T-helper 1 cell treated with Interleukin-12 subunit alpha and Interleukin-12 subunit beta and Interleukin-4 antibody, amounts not matched to agents 30 μg/mL and 1 μg/mL, for 36 hours (primary cell): ENCODE measurements around the gene ABHD17A.

Source experiments
- H3K27ac Mint-ChIP-seq: one replicate; pipeline ENCODE4 v1.8.0; 2021; ENCODE audit warnings: mild to moderate bottlenecking, mixed read lengths
- H3K27me3 Mint-ChIP-seq: one replicate; pipeline ENCODE4 v1.8.0; 2021; ENCODE audit warnings: low read depth, mixed read lengths
- H3K36me3 Mint-ChIP-seq: one replicate; pipeline ENCODE4 v1.8.0; 2021; ENCODE audit warnings: low read depth, mixed read lengths
- H3K4me1 Mint-ChIP-seq: one replicate; pipeline ENCODE4 v1.8.0; 2021; ENCODE audit warnings: low read depth, mixed read lengths
- H3K4me3 Mint-ChIP-seq: one replicate; pipeline ENCODE4 v1.8.0; 2021; ENCODE audit warnings: mild to moderate bottlenecking, moderate library complexity, mixed read lengths
- H3K9me3 Mint-ChIP-seq: one replicate; pipeline ENCODE4 v1.8.0; 2021; ENCODE audit warnings: mixed read lengths

Gene ABHD17A

DNA sequence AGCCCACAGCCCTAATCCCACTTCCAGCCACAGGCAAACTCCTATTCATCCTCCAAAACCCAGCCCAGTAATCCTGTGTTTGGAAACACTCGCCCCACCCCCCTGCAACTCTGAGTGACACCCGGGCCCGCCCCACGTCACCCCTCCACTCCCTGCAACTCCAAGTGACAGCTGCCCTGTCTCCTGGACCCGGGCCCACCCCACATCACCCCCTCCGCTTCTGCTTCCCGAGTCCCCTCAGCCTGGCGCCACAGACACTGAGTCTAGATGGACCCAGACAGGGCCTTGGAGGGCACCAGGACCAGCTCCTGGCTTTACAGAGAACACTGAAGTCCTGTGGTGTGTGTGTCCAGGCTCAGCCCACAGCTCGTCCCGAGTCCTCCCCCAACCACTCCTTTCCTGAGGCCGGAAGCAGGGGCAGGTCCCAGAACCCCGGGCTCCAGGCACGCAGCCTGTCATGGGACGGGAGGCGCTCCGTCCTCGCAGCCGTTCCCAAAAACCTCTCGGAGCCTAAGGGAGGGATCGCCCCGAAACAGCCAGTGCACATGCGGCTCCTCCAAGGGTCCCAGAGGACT lies 44.7 kb downstream of the ABHD17A start:
- Mint-ChIP-seq H3K4me3 (no peak overlapping the region), H3K27ac (no peak overlapping the region), H3K9me3 (no peaks in the 10 kb centered on the region), H3K27me3 (no peaks in the 10 kb centered on the region), H3K4me1 (peaks cover 9% of the 10 kb centered on the region), H3K36me3 (no peaks in the 10 kb centered on the region)

DNA sequence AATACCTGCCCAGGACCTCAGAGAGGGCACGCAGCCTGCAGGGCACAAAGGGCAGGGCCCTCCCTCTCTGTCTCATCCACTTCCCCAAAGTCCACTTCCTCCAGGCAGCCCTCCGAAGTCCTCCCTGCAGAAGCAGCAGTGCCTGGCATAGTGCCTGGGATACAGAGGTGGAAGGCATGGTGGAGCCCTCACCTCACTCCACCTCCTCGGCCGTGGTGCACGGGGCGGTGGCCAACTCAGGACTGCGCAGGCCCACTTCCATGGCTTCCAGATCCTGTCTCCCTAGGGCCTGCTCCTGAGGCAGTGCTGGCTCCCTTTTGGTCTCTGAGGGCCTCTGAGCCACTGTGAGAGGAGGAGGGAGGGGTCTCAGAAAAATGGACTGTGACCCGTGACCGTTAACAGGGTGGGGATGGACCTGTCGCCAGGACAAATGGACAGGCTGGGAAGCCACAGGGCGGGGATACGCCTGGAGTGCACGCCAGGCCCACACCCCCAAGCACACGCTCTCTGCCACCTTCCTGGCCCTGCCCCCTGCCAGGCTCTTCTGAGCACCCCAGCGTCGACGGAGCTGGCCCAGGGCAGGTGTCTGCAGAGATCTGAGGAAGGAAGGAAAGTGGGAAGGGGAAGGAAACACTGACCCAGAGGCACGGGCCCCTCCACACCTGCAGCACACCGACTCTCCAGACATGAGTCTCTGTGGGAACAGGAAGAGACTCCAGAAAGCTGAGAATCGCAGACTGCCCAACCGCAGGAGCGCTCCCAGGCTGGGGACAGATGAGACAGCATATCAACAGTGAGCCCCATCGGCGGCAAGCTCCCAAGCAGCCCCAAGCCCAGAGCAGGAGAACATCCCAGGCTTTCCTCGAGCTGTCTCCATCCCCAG lies 45.4 kb downstream of the ABHD17A start:
- Mint-ChIP-seq H3K4me3 (no peak overlapping the region), H3K27ac (no peak overlapping the region)

DNA sequence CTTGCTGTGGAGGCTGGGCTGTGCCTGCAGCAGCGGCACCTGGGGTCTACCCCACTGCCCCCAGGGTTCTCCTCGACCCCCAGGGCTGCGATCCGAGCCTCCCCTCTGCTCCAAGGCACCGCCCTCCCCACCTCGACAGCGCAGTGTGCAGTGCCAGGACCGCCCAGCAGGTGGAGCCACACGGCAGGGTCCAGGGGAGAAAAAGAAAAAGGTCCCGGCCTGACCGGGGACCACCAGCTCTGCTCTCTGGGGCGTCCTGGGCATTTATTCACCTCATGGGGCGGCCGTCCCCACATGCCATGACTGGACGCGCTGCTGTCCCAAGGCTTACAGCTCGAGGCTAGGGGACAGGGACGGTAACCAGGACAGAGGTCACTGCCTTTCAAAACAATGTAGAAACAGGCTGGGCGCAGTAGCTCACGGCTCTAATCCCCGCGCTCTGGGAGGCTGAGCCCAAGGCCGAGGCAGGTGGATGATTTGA lies 47.6 kb downstream of the ABHD17A start:
- no peak overlapping the region for H3K4me3 Mint-ChIP-seq
- no peaks in the 10 kb centered on the region for H3K27me3 Mint-ChIP-seq
- no peak overlapping the region for H3K27ac Mint-ChIP-seq
- H3K36me3 Mint-ChIP-seq: no peaks in the 10 kb centered on the region
- no peaks in the 10 kb centered on the region for H3K9me3 Mint-ChIP-seq
- peaks cover 9% of the 10 kb centered on the region for H3K4me1 Mint-ChIP-seq

More for the DNA sequence above, 45.4 kb downstream of the ABHD17A start:
- H3K9me3 Mint-ChIP-seq: no peaks in the 10 kb centered on the region
- H3K36me3 Mint-ChIP-seq: no peaks in the 10 kb centered on the region
- H3K4me1 Mint-ChIP-seq: peaks cover 9% of the 10 kb centered on the region
- no peaks in the 10 kb centered on the region for H3K27me3 Mint-ChIP-seq

GRCh38 chr19:1837222-1837565 lies 48.1 kb downstream of the ABHD17A start:
- no peaks in the 10 kb centered on the region for H3K27me3 Mint-ChIP-seq
- no peak overlapping the region for H3K4me3 Mint-ChIP-seq
- no peaks in the 10 kb centered on the region for H3K9me3 Mint-ChIP-seq
- H3K27ac Mint-ChIP-seq: no peak overlapping the region
- H3K36me3 Mint-ChIP-seq: no peaks in the 10 kb centered on the region
- H3K4me1 Mint-ChIP-seq: peaks cover 8% of the 10 kb centered on the region

DNA sequence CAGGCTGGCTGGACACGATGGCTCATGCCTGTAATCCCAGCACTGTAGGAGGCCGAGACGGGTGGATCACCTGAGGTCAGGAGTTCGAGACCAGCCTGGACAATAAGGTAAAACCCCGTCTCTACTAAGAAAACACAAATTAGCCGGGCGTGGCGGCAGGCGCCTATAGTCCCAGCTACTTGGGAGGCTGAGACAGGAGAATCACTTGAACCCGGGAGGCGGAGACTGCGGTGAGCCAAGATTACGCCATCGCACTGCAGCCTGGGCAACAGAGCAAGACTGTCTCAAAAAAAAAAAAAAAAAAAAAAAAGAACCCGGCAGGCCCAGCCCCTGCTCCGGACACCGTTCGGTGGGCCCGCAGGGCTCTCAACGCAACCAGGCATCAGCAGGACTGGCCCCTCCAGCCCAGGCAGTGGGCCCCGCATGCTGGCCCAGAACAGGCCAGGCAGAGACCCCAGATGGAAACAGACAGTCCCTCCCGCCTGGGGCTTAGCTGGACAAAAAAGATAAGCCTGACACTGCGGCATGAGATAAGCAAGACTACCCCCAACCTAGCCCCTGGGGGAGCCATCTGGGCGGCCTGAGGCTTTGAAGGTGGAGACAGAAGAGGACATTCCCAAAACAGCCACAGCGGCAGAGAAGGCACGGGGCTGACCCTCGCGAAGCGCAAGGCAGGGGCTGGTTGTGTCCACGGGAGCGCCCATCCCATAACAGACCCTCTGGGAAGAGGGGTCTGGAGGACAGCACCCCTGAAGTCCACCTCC lies 48.7 kb downstream of the ABHD17A start:
- peaks cover 8% of the 10 kb centered on the region for H3K4me1 Mint-ChIP-seq
- no peak overlapping the region for H3K4me3 Mint-ChIP-seq
- no peaks in the 10 kb centered on the region for H3K27me3 Mint-ChIP-seq
- no peaks in the 10 kb centered on the region for H3K36me3 Mint-ChIP-seq
- H3K9me3 Mint-ChIP-seq: no peaks in the 10 kb centered on the region
- H3K27ac Mint-ChIP-seq: no peak overlapping the region

DNA sequence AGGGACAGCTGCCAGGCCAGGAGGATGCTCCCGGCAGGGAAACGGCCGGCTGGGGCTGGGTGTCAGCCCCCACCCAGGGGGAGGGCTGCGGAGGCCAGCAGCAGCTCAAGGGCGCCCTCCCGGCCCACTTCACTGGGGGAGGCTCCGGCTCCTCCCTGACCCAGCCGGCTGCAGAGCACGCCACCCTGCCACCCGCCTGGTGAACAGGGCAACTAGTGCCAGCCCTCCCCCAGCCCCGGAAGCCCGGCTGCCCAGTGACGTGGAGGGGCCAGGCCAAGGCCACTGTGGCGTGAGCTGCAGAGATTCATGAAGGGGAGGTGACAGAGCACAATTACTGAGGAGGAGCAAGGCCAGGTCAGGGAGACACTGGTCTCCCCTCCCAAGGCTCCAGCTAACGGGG lies 51.8 kb downstream of the ABHD17A start:
- Mint-ChIP-seq H3K9me3 (no peaks in the 10 kb centered on the region), H3K4me3 (no peak overlapping the region), H3K36me3 (peaks cover 2% of the 10 kb centered on the region), H3K27ac (no peak overlapping the region), H3K4me1 (peaks cover 4% of the 10 kb centered on the region), H3K27me3 (no peaks in the 10 kb centered on the region)

GRCh38 chr19:1832046-1832663 lies 53.1 kb downstream of the ABHD17A start:
- H3K4me3 Mint-ChIP-seq: no peak overlapping the region
- H3K27me3 Mint-ChIP-seq: no peaks in the 10 kb centered on the region
- H3K36me3 Mint-ChIP-seq: peaks cover 2% of the 10 kb centered on the region
- no peak overlapping the region for H3K27ac Mint-ChIP-seq
- H3K9me3 Mint-ChIP-seq: no peaks in the 10 kb centered on the region
- H3K4me1 Mint-ChIP-seq: peaks cover 4% of the 10 kb centered on the region

- Mint-ChIP-seq H3K9me3 (no peaks in the 10 kb centered on the region), H3K4me3 (no peak overlapping the region), H3K4me1 (peaks cover 2% of the 10 kb centered on the region), H3K36me3 (peaks cover 4% of the 10 kb centered on the region), H3K27me3 (no peaks in the 10 kb centered on the region), H3K27ac (no peak overlapping the region)
These were observed 54.3 kb downstream of the ABHD17A start for GRCh38 chr19:1830978-1831377.

- Mint-ChIP-seq H3K4me3 (no peak overlapping the region), H3K27ac (no peak overlapping the region), H3K27me3 (no peaks in the 10 kb centered on the region), H3K36me3 (peaks cover 6% of the 10 kb centered on the region), H3K4me1 (peaks cover 1% of the 10 kb centered on the region), H3K9me3 (no peaks in the 10 kb centered on the region)
These were observed 54.7 kb downstream of the ABHD17A start for GRCh38 chr19:1830568-1830967.

- H3K9me3 Mint-ChIP-seq: no peaks in the 10 kb centered on the region
- H3K36me3 Mint-ChIP-seq: peaks cover 6% of the 10 kb centered on the region
- no peak overlapping the region for H3K4me3 Mint-ChIP-seq
These were observed 55.3 kb downstream of the ABHD17A start for GRCh38 chr19:1829958-1830357.

DNA sequence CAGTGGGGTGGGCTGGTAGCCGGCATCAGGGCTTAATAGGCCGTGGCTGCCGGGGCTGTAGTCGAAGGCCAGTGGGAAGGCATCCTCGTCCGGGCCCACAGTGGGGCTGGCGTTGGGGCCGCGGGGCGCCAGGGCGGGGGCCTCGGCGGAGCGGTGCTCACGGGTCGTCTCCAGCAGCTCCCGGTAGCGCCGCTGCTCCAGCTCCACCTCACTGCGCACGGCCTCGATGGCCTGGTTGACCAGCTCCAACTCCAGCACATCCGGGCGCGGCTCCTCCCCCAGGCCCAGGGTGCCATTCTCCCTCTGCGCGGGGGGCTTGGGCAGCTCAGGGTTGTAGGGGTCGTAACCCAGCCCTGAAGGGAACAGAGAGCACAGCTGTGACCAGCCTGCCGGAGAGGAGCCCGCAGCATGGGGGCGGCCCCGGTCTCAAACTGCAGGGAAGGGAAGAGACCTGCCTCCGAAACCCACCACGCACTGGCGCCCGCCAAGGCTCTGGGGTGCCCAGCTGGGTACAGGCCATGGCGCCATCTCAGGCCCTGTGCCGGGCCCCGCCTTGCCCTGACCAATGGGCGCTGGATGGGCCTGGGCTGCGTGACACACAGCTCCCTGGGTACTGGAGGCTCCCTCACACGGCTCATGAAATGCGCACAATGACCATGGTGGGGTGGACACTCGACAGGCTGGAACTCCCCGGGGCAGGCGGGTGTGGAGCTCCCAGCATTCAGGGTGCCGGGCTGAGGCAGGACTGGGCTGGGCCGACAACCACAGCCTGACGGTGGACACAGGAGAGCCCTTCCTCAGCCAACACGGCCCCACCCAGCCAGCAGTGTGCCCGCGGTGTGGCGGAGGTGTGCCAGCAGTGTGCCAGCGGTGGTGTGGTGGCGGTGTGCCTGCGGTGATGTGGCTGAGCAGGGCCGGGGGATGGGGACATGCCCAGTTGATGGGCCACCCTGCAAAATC lies 56.7 kb downstream of the ABHD17A start:
- Mint-ChIP-seq H3K27me3 (no peaks in the 10 kb centered on the region), H3K4me1 (peaks cover 1% of the 10 kb centered on the region), H3K27ac (no peak overlapping the region), H3K9me3 (no peaks in the 10 kb centered on the region), H3K4me3 (no peak overlapping the region), H3K36me3 (peaks cover 6% of the 10 kb centered on the region)

More at GRCh38 chr19:1829958-1830357, 55.3 kb downstream of the ABHD17A start:
- peaks cover 1% of the 10 kb centered on the region for H3K4me1 Mint-ChIP-seq
- H3K27ac Mint-ChIP-seq: no peak overlapping the region
- no peaks in the 10 kb centered on the region for H3K27me3 Mint-ChIP-seq

DNA sequence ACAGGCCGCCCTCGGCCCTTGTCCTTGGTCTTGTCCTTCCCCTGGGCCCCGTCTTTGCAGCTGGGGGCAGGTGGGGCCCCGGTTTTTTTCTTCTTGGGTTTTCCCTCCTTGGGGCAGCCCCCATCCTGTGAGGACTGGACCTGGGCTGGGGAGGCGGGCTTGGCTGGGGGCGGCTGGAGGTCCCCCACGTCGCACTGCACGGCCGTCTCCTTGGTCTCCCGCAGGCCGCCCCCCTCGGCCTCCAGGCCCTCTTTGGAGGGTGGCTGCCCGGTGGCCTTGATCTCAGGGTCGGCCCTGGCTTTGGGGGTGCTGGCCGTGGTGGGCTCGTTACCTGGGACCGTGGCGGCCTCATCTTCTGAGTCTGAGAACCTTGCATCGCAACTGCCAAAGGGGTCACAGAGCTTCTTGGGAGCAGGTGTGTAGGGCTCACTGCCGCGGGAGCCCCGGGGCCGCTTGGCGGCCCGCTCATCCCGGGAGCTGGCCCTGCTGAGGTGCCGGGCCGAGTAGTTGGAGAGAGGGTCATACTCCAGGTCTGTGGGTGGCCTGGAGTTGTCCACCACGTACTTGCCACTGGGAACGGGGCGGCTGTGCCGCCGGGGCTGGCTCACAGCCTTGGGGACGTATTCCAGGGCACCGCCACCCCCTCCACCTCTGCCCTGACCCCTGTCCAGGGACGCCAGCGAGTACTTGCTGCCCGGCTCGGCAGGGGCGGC lies 57.6 kb downstream of the ABHD17A start:
- Mint-ChIP-seq H3K27ac (no peak overlapping the region), H3K4me3 (no peak overlapping the region), H3K9me3 (no peaks in the 10 kb centered on the region), H3K4me1 (peaks cover 1% of the 10 kb centered on the region), H3K36me3 (peaks cover 6% of the 10 kb centered on the region), H3K27me3 (no peaks in the 10 kb centered on the region)
